ENCODE results near the gene MCMBP.

- TF ChIP-seq CTCF (tag by site-specific recombination; IDR thresholded peaks at IDR 0.05) (no peak), SP3 (tag by site-specific recombination; IDR thresholded peaks at IDR 0.05) (no peak), ZBTB11 (tag by site-specific recombination; conservative IDR thresholded peaks at IDR 0.05; ENCODE audit: low read depth) (no peak), ZNF677 (tag by site-specific recombination; IDR thresholded peaks at IDR 0.05) (no peak), ZNF280D (tag by site-specific recombination; IDR thresholded peaks at IDR 0.05) (no peak), PBX3 (CRISPR knock-in tag; IDR thresholded peaks at IDR 0.05) (no peak)
These were observed 43.2 kb downstream of the MCMBP start for GRCh38 chr10:119829429-119829828.

Measured in HEK293 (cell line).